OCI-LY7 (cell line): ENCODE results near the gene SLC8A1.

Experiments used
- CTCF ChIP-seq: fragments of 200-600 bp; sonication (generic); conservative IDR thresholded peaks from 2 replicates; pipeline ENCODE4 v1.5.1; 2014; ENCODE audit warnings: mild to moderate bottlenecking, antibody characterized with exemption, low read length, moderate library complexity, mixed read lengths
- EZH2phosphoT487 ChIP-seq: fragments of 200-600 bp; sonication (generic); IDR thresholded peaks from 2 replicates; pipeline ENCODE4 v1.6.1; 2018; ENCODE audit warnings: low read depth, borderline replicate concordance, mild to moderate bottlenecking, mixed run types, antibody characterized with exemption, low read length, moderate library complexity, mixed read lengths

- TF ChIP-seq CTCF (no peak), EZH2phosphoT487 (no peak)
These were observed 164.1 kb downstream of the SLC8A1 start for GRCh38 chr2:40287773-40288172.
